SJSA1 (cell line): ENCODE measurements around the gene GATA6. TPM values are rescaled to one million over a fixed set of nuclear protein-coding genes. Genes with fewer than 3 reads are reported as not detected.
"Not testable (repeated sequence)": the region's sequence is repeated elsewhere in the genome, so short reads cannot be mapped to it uniquely, and the experiment has no call there.

ENCODE experiments used
- DNase-seq, 2 experiments: peaks; one replicate each; pipeline ENCODE4 v3.0.0-alpha.2; 2015 to 2020; ENCODE audit warnings: low spot score in 2 of 2, low read depth in 1 of 2
- H3K27ac ChIP-seq: fragments of 250-450 bp; sonication (Bioruptor Pico); 2 replicates; pipeline ENCODE4 v1.5.1; 2020; ENCODE audit warnings: mild to moderate bottlenecking, moderate library complexity
- H3K27me3 ChIP-seq: fragments of 250-450 bp; sonication (Bioruptor Pico); replicated peaks from 2 replicates; pipeline ENCODE4 v1.5.1; 2020; ENCODE audit warnings: mild to moderate bottlenecking, moderate library complexity
- H3K36me3 ChIP-seq: fragments of 250-450 bp; sonication (Bioruptor Pico); 2 replicates; pipeline ENCODE4 v1.5.1; 2020; ENCODE audit warnings: mild to moderate bottlenecking
- H3K4me1 ChIP-seq: fragments of 250-450 bp; sonication (Bioruptor Pico); replicated peaks from 2 replicates; pipeline ENCODE4 v1.6.1; 2021; ENCODE audit warnings: mild to moderate bottlenecking
- H3K4me3 ChIP-seq: fragments of 250-450 bp; sonication (Bioruptor Pico); 2 replicates; pipeline ENCODE4 v1.5.1; 2020; ENCODE audit warnings: mild to moderate bottlenecking
- H3K9me3 ChIP-seq: fragments of 250-450 bp; sonication (Bioruptor Pico); replicated peaks from 2 replicates; pipeline ENCODE4 v1.5.1; 2020; ENCODE audit warnings: mild to moderate bottlenecking
- total RNA-seq: library from RNA; depleted of rRNA; stranded (reverse); fragments of >200 nt; shearing (Covaris generic); gene quantifications from 2 replicates; pipeline ENCODE4 v1.2.3, GENCODE V29; 2014

The GATA6 gene
- total RNA-seq, 1 experiment from 2014 or later: 8.8 TPM

- no peak for DNase-seq
- H3K4me3 ChIP-seq: no peak overlapping the region
- peaks cover 36% of the 10 kb centered on the region for H3K36me3 ChIP-seq
- H3K4me1 ChIP-seq: no peaks in the 10 kb centered on the region; the same call in 1 of the 2 replicates
- no peaks in the 10 kb centered on the region for H3K9me3 ChIP-seq
- H3K27me3 ChIP-seq: no peaks in the 10 kb centered on the region
- no peak overlapping the region for H3K27ac ChIP-seq
Measured at GRCh38 chr18:22180722-22181121, 11.3 kb downstream of the GATA6 start.

GRCh38 chr18:22182884-22183697, 13.7 kb downstream of the GATA6 start:
- Histone ChIP-seq H3K4me1 (peaks cover 8% of the 10 kb centered on the region), H3K4me3 (no peak overlapping the region), H3K27ac (no peak overlapping the region), H3K36me3 (peaks cover 43% of the 10 kb centered on the region), H3K9me3 (no peaks in the 10 kb centered on the region), H3K27me3 (no peaks in the 10 kb centered on the region)
- no peak for DNase-seq

GRCh38 chr18:22183698-22184170, 14.3 kb downstream of the GATA6 start:
- peaks cover 42% of the 10 kb centered on the region for H3K36me3 ChIP-seq
- H3K27me3 ChIP-seq: no peaks in the 10 kb centered on the region
- no peak overlapping the region for H3K27ac ChIP-seq
- peaks cover 8% of the 10 kb centered on the region for H3K4me1 ChIP-seq
- no peak for DNase-seq
- no peaks in the 10 kb centered on the region for H3K9me3 ChIP-seq
- no peak overlapping the region for H3K4me3 ChIP-seq

GRCh38 chr18:22184573-22184972, 15.2 kb downstream of the GATA6 start:
- H3K27ac ChIP-seq, H3K27me3 ChIP-seq, H3K9me3 ChIP-seq, H3K4me3 ChIP-seq, DNase-seq, H3K4me1 ChIP-seq: not testable (repeated sequence)
- H3K36me3 ChIP-seq: peaks cover 38% of the 10 kb centered on the region

- no peak overlapping the region for H3K4me3 ChIP-seq
Measured at GRCh38 chr18:22185273-22185672, 15.9 kb downstream of the GATA6 start.

GRCh38 chr18:22185771-22186386, 16.5 kb downstream of the GATA6 start:
- Histone ChIP-seq H3K36me3 (peaks cover 38% of the 10 kb centered on the region), H3K9me3 (no peaks in the 10 kb centered on the region), H3K4me3 (no peak overlapping the region), H3K27me3 (no peaks in the 10 kb centered on the region), H3K4me1 (peaks cover 14% of the 10 kb centered on the region), H3K27ac (no peak overlapping the region)
- DNase-seq: no peak

More at GRCh38 chr18:22185273-22185672, 15.9 kb downstream of the GATA6 start:
- no peak for DNase-seq
- Histone ChIP-seq H3K4me1 (peaks cover 8% of the 10 kb centered on the region), H3K36me3 (peaks cover 38% of the 10 kb centered on the region), H3K27ac (no peak overlapping the region), H3K27me3 (no peaks in the 10 kb centered on the region), H3K9me3 (no peaks in the 10 kb centered on the region)

GRCh38 chr18:22186484-22186971, 17.1 kb downstream of the GATA6 start:
- no peaks in the 10 kb centered on the region for H3K27me3 ChIP-seq
- H3K4me1 ChIP-seq: peaks cover 16% of the 10 kb centered on the region
- H3K36me3 ChIP-seq: peaks cover 40% of the 10 kb centered on the region
- no peak overlapping the region for H3K4me3 ChIP-seq
- no peak overlapping the region for H3K27ac ChIP-seq
- peak in 1 of 2 experiments; percentile 14 for DNase-seq
- no peaks in the 10 kb centered on the region for H3K9me3 ChIP-seq

- Histone ChIP-seq H3K4me3 (no peak overlapping the region), H3K27ac (no peak overlapping the region), H3K9me3 (no peaks in the 10 kb centered on the region), H3K27me3 (no peaks in the 10 kb centered on the region), H3K36me3 (peaks cover 31% of the 10 kb centered on the region), H3K4me1 (peaks cover 16% of the 10 kb centered on the region)
- no peak for DNase-seq
Measured at GRCh38 chr18:22188559-22189267, 19.3 kb downstream of the GATA6 start.

- DNase-seq: no peak
- no peaks in the 10 kb centered on the region for H3K9me3 ChIP-seq
Measured at GRCh38 chr18:22189449-22190166, 20.2 kb downstream of the GATA6 start.

GRCh38 chr18:22191346-22191695, 21.9 kb downstream of the GATA6 start:
- Histone ChIP-seq H3K36me3 (peaks cover 12% of the 10 kb centered on the region), H3K4me1 (peaks cover 13% of the 10 kb centered on the region), H3K27me3 (no peaks in the 10 kb centered on the region), H3K4me3 (no peak overlapping the region), H3K27ac (no peak overlapping the region), H3K9me3 (no peaks in the 10 kb centered on the region)
- no peak for DNase-seq

More at GRCh38 chr18:22189449-22190166, 20.2 kb downstream of the GATA6 start:
- H3K36me3 ChIP-seq: peaks cover 29% of the 10 kb centered on the region
- H3K27me3 ChIP-seq: no peaks in the 10 kb centered on the region
- no peak overlapping the region for H3K27ac ChIP-seq
- H3K4me1 ChIP-seq: peaks cover 16% of the 10 kb centered on the region
- no peak overlapping the region for H3K4me3 ChIP-seq

- Histone ChIP-seq H3K36me3 (0 out of 2 replicates have a peak, but pooled peaks cover 10% of the 10 kb centered on the region), H3K27me3 (no peaks in the 10 kb centered on the region), H3K4me1 (peaks cover 9% of the 10 kb centered on the region; the same call in 1 of the 2 replicates), H3K27ac (no peak overlapping the region), H3K9me3 (no peaks in the 10 kb centered on the region), H3K4me3 (no peak overlapping the region)
- DNase-seq: no peak
Measured at GRCh38 chr18:22191923-22192322, 22.5 kb downstream of the GATA6 start.

GRCh38 chr18:22193466-22193865, 24.1 kb downstream of the GATA6 start:
- no peaks in the 10 kb centered on the region for H3K27me3 ChIP-seq
- H3K4me1 ChIP-seq: peaks cover 9% of the 10 kb centered on the region; the same call in 1 of the 2 replicates
- DNase-seq: no peak
- H3K36me3 ChIP-seq: 0 out of 2 replicates have a peak, but pooled peaks cover 6% of the 10 kb centered on the region
- H3K4me3 ChIP-seq: no peak overlapping the region
- no peaks in the 10 kb centered on the region for H3K9me3 ChIP-seq
- no peak overlapping the region for H3K27ac ChIP-seq

- DNase-seq: no peak
- H3K4me3 ChIP-seq: no peak overlapping the region
- no peak overlapping the region for H3K27ac ChIP-seq
- peaks cover 9% of the 10 kb centered on the region; the same call in 1 of the 2 replicates for H3K4me1 ChIP-seq
- 0 out of 2 replicates have a peak, but pooled peaks cover 4% of the 10 kb centered on the region for H3K36me3 ChIP-seq
- H3K27me3 ChIP-seq: no peaks in the 10 kb centered on the region
- no peaks in the 10 kb centered on the region for H3K9me3 ChIP-seq
Measured at GRCh38 chr18:22194151-22194598, 24.8 kb downstream of the GATA6 start.
